Smooth muscle cell (in vitro differentiated cells): Measurements from ENCODE around the gene RGMB. TPM values are rescaled to one million over a fixed set of nuclear protein-coding genes. Genes with fewer than 3 reads are reported as not detected.

Experiments used
- DNase-seq: peaks from one replicate; lab custom pipeline; 2025; ENCODE audit not compliant: unreplicated experiment; lab: John Stamatoyannopoulos, UW
- H2AFZ ChIP-seq: fragments of 200-600 bp; sonication (generic); 2 replicates; pipeline ENCODE4 v1.6.0; 2016; ENCODE audit warnings: antibody characterized with exemption, low read depth, mild to moderate bottlenecking
- H3F3A ChIP-seq: fragments of 200-600 bp; sonication (generic); 2 replicates; pipeline ENCODE4 v1.6.0; 2017; ENCODE audit warnings: antibody characterized with exemption, low read depth
- H3K27ac ChIP-seq: fragments of 200-600 bp; sonication (generic); 2 replicates; pipeline ENCODE4 v1.5.1; 2016; ENCODE audit warnings: low read depth, mild to moderate bottlenecking
- H3K27me3 ChIP-seq: fragments of 200-600 bp; sonication (generic); 2 replicates; pipeline ENCODE4 v1.6.1; 2016; ENCODE audit warnings: low read depth, mild to moderate bottlenecking
- H3K36me3 ChIP-seq: fragments of 200-600 bp; sonication (generic); 2 replicates; pipeline ENCODE4 v1.5.1; 2016; ENCODE audit warnings: low read depth
- H3K4me1 ChIP-seq: fragments of 200-600 bp; sonication (generic); 2 replicates; pipeline ENCODE4 v1.5.1; 2016; ENCODE audit warnings: low read depth
- H3K4me2 ChIP-seq: fragments of 200-600 bp; sonication (generic); 2 replicates; pipeline ENCODE4 v1.6.0; 2016; ENCODE audit warnings: mild to moderate bottlenecking
- H3K4me3 ChIP-seq: fragments of 200-600 bp; sonication (generic); 2 replicates; pipeline ENCODE4 v1.5.1; 2016; ENCODE audit warnings: mild to moderate bottlenecking
- H3K79me2 ChIP-seq: fragments of 200-600 bp; sonication (generic); 2 replicates; pipeline ENCODE4 v1.6.0; 2016; ENCODE audit warnings: low read depth, mild to moderate bottlenecking
- H3K9ac ChIP-seq: fragments of 200-600 bp; sonication (generic); 2 replicates; pipeline ENCODE4 v1.6.0; 2016; ENCODE audit warnings: low read depth
- H3K9me3 ChIP-seq: fragments of 200-600 bp; sonication (generic); replicated peaks from 2 replicates; pipeline ENCODE4 v1.5.1; 2016; ENCODE audit warnings: low read depth
- H4K20me1 ChIP-seq: fragments of 200-600 bp; sonication (generic); 2 replicates; pipeline ENCODE4 v1.6.0; 2016; ENCODE audit warnings: low read depth
- CTCF ChIP-seq: fragments of 200-600 bp; sonication (generic); IDR thresholded peaks from 2 replicates; pipeline ENCODE4 v1.5.1; 2017; ENCODE audit warnings: borderline replicate concordance, mild to moderate bottlenecking, antibody characterized with exemption; ENCODE audit not compliant: insufficient read depth, poor library complexity, severe bottlenecking
- WGBS: methylation state at CpG from one replicate; pipeline ENCODE4 v1.1.7; 2016; ENCODE audit warnings: low lambda C conversion rate; 5-methylcytosine and 5-hydroxymethylcytosine counted together
- polyA plus RNA-seq: library from polyadenylated mRNA; unstranded; fragments of >200 nt; fragmentation: Nextera tagmentation; extraction: Ambion mirVana; gene quantifications from 2 replicates; pipeline ENCODE4 v1.2.1, GENCODE V29; 2016
- total RNA-seq: library from RNA; depleted of rRNA; stranded (reverse); fragments of >200 nt; gene quantifications from 2 replicates; pipeline ENCODE4 v1.2.3, GENCODE V29; 2014

RGMB gene
- total and polyA plus RNA-seq, 2 experiments from 2014 or later = 8.0 to 11.2 TPM

DNA sequence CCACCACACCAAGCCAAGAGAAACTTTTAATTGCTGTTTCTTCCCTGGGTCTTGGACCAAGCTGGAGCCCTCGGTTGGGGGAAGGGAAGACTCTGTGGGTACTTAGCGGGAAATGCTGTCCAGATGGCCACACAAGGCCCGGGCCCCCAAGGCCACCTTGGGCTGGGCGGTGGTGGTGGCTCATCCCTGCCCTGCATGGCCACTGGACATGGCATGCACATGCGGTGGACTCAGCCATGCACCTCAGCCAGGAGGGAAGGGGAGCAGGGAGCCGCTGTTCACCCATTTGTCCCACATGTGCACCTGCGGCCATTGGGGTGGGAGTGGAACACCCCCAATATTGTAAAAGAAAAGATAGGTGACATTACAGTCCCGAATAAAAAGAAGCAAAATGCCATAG, 72.4 kb downstream of the RGMB start:
- H3F3A ChIP-seq = no peaks in the 10 kb centered on the region
- no peaks in the 10 kb centered on the region for H3K9me3 ChIP-seq
- 96% methylated on average over 8 of the region's 8 CpGs for WGBS
- H3K4me1 ChIP-seq = no peaks in the 10 kb centered on the region
- no peaks in the 10 kb centered on the region for H3K79me2 ChIP-seq
- H3K4me2 ChIP-seq = no peak overlapping the region
- no peak overlapping the region for H3K4me3 ChIP-seq
- TF ChIP-seq CTCF = no peak
- no peak for DNase-seq
- H3K9ac ChIP-seq = no peak overlapping the region
- no peaks in the 10 kb centered on the region for H3K36me3 ChIP-seq
- no peak overlapping the region for H2AFZ ChIP-seq
- no peak overlapping the region for H3K27ac ChIP-seq
- no peaks in the 10 kb centered on the region for H3K27me3 ChIP-seq
- H4K20me1 ChIP-seq = no peaks in the 10 kb centered on the region

Other genes starting within 250 kb of the RGMB start
- gene CHD1, start 155.3 kb downstream of the RGMB start, total RNA-seq = 51.5 and 66.3 TPM in 2 replicates
- gene CHD1, start 155.3 kb downstream of the RGMB start, polyA plus RNA-seq = 12.0 and 14.0 TPM in 2 replicates